Measurements from ENCODE around the gene VAV1. TPM values are rescaled to one million over a fixed set of nuclear protein-coding genes. Genes with fewer than 3 reads are reported as not detected.

VAV1 gene
- total and polyA plus RNA-seq, 7 experiments from 2014 or later, result 26.2 to 132 (median 97.2) TPM

DNA sequence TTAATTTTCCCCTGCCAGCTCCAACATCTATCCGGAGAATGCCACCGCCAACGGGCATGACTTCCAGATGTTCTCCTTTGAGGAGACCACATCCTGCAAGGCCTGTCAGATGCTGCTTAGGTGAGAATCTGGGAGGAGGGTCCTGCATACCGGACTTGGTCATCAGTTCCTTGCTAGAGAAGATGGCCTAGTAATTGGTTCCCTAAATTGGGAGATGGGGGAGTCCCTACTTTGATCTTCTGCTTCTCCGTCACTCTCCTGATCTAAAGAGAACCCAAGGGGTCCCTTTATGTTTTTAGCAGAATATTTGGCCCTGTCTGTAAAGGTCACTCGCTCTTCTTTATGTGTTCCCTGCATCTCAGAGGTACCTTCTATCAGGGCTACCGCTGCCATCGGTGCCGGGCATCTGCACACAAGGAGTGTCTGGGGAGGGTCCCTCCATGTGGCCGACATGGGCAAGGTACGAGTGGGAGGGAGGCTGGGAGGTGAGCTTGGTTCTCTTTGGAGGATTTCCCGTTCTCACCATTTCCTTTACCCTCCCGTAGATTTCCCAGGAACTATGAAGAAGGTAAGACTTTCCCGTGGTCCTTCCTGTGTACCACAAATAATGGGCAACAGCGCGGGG is 60.8 kb downstream of the VAV1 start:
- H3K27ac Mint-ChIP-seq, result peak overlapping the region in 8 of 9 donors; percentile 16 to 82 (median 52)

DNA sequence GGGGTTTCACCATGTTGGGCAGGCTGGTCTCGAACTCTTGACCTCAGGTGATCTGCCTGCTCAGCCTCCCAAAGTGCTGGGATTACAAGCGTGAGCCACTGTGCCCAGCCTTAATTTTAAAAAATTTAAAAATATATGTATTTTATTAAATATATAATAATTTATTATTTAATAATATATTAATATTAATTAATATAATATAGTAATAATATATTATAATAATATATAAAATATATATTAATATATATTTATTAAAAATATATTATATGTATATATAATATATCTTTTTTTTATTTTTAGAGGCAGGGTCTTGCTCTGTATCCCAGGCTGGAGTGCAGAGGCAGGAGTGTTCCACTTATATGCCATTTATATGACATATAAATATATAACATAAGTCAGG is 61.9 kb downstream of the VAV1 start:
- Histone ChIP-seq H3K27me3 (ENCODE audit: control insufficient read depth in 2 of 2, insufficient read depth in 2 of 2, low read length in 2 of 2) (no peaks in the 10 kb centered on the region), H3K27ac (ENCODE audit: low read depth, low read length) (no peak overlapping the region), H3K4me3 (ENCODE audit: low read length) (no peak overlapping the region), H3K36me3 (ENCODE audit: control insufficient read depth in 2 of 3, insufficient read depth in 3 of 3, low read length in 3 of 3) (peaks cover 12 to 81% (median 38%) of the 10 kb centered on the region in 3 experiments), H3K9me3 (ENCODE audit: control insufficient read depth in 2 of 3, low read length in 3 of 3) (no peaks in the 10 kb centered on the region), H3K4me1 (ENCODE audit: control insufficient read depth in 2 of 2, insufficient read depth in 2 of 2, low read length in 2 of 2) (no peaks in the 10 kb centered on the region)
- DNase-seq, result no peak
- Mint-ChIP-seq H3K27me3 (no peaks in the 10 kb centered on the region), H3K9me3 (no peaks in the 10 kb centered on the region), H3K4me1 (peaks cover 16 to 28% (median 25%) of the 10 kb centered on the region in 7 donors), H3K27ac (no peak overlapping the region), H3K36me3 (peaks cover 23 to 59% (median 35%) of the 10 kb centered on the region in 5 donors), H3K4me3 (no peak overlapping the region)
- intact Hi-C loops (cut with micrococcal nuclease), result no loop called here
- CTCF ChIA-PET, result no interaction called here
- ATAC-seq, result no peak
- POLR2A ChIA-PET, result no interaction called here

More for the DNA sequence above, 60.8 kb downstream of the VAV1 start:
- ATAC-seq (no peak), DNase-seq (no peak)
- Mint-ChIP-seq H3K4me3 (no peak overlapping the region), H3K9me3 (peaks cover 0 to 2% (median 0%) of the 10 kb centered on the region in 11 donors), H3K4me1 (peaks cover 23 to 33% (median 27%) of the 10 kb centered on the region in 7 donors), H3K36me3 (peaks cover 21 to 67% (median 38%) of the 10 kb centered on the region in 5 donors), H3K27me3 (no peaks in the 10 kb centered on the region)
- Histone ChIP-seq H3K4me3 (ENCODE audit: low read length) (no peak overlapping the region), H3K9me3 (ENCODE audit: control insufficient read depth in 2 of 3, low read length in 3 of 3) (no peaks in the 10 kb centered on the region), H3K27me3 (ENCODE audit: control insufficient read depth in 2 of 2, insufficient read depth in 2 of 2, low read length in 2 of 2) (no peaks in the 10 kb centered on the region), H3K36me3 (ENCODE audit: control insufficient read depth in 2 of 3, insufficient read depth in 3 of 3, low read length in 3 of 3) (peaks cover 15 to 88% (median 42%) of the 10 kb centered on the region in 3 experiments), H3K4me1 (ENCODE audit: control insufficient read depth in 2 of 2, insufficient read depth in 2 of 2, low read length in 2 of 2) (no peaks in the 10 kb centered on the region), H3K27ac (ENCODE audit: low read depth, low read length) (no peak overlapping the region)
- ChIA-PET CTCF (no interaction called here), POLR2A (interaction anchor here (0.6 to 0.9 kb wide), 2 partner anchors 25 to 69 kb away, joined by 4 to 6 read pairs; no protein-coding TSS in a partner anchor)
- intact Hi-C loops (cut with micrococcal nuclease), result no loop called here

DNA sequence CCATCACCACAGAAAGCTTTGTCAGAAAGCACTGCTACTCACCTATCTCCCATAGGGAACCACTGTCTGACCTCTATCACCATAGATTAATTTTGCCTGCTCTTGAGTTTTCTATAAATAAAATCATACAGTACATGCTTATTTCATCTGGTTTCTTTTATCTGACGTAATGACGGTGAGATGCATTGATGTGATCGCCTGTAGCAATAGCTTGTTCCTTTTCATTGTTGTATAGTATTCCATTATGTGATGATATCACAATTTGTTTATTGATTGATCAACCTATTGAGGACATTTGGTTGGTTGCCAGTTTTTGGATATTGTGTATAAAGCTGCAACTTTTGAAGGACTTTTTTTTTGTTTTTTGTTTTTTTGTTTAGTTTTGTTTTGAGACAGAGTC is 63.0 kb downstream of the VAV1 start:
- peak overlapping the region in 1 of 9 donors; percentile 52 for H3K27ac Mint-ChIP-seq
- ChIA-PET POLR2A (interaction anchor here (0.7 to 1.2 kb wide), 3 partner anchors 15 to 542 kb away, joined by 3 to 4 read pairs (median 4); no protein-coding TSS in a partner anchor), CTCF (no interaction called here)
- Histone ChIP-seq H3K4me1 (ENCODE audit: control insufficient read depth in 2 of 2, insufficient read depth in 2 of 2, low read length in 2 of 2) (no peaks in the 10 kb centered on the region), H3K9me3 (ENCODE audit: control insufficient read depth in 2 of 3, low read length in 3 of 3) (no peaks in the 10 kb centered on the region), H3K4me3 (ENCODE audit: low read length) (no peak overlapping the region), H3K27ac (ENCODE audit: low read depth, low read length) (no peak overlapping the region), H3K27me3 (ENCODE audit: control insufficient read depth in 2 of 2, insufficient read depth in 2 of 2, low read length in 2 of 2) (no peaks in the 10 kb centered on the region), H3K36me3 (ENCODE audit: control insufficient read depth in 2 of 3, insufficient read depth in 3 of 3, low read length in 3 of 3) (peaks cover 6 to 76% (median 33%) of the 10 kb centered on the region in 3 experiments)
- ATAC-seq (no peak), DNase-seq (no peak)
- no peaks in the 10 kb centered on the region for H3K9me3 Mint-ChIP-seq
- H3K36me3 Mint-ChIP-seq, result peaks cover 23 to 54% (median 33%) of the 10 kb centered on the region in 5 donors
- H3K27me3 Mint-ChIP-seq, result no peaks in the 10 kb centered on the region
- intact Hi-C loops (cut with micrococcal nuclease), result loop anchor here in 1 of 2 donors (5.0 kb wide), 1 partner anchor 33 kb away; no protein-coding TSS in a partner anchor
- no peak overlapping the region for H3K4me3 Mint-ChIP-seq
- peaks cover 18 to 26% (median 24%) of the 10 kb centered on the region in 7 donors for H3K4me1 Mint-ChIP-seq

DNA sequence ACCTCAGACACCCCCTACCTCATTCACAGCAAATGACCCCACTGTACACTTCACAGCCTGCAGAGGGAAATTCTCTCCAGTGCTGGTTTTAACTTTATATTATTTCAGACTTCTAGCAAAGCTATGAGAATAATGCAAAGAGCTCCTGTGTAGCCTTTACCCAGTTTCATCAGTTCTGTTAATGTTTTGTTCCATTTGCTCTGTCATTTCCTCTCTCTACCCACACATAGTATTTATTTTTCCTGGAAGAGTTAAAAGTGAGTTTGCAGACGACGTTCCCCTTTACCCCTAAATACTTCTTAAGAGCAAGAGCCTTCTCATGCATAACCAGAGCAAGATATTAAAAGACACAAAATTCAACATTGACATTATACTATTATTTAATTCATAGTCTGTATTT is 65.0 kb downstream of the VAV1 start:
- no peaks in the 10 kb centered on the region for H3K9me3 ChIP-seq (ENCODE audit: control insufficient read depth in 2 of 3, low read length in 3 of 3)
- POLR2A ChIA-PET, result interaction anchor here (0.7 kb wide), 1 partner anchor 615 kb away, joined by 3 read pairs; no protein-coding TSS in a partner anchor
- CTCF ChIA-PET, result no interaction called here
- H3K36me3 ChIP-seq (ENCODE audit: control insufficient read depth in 2 of 3, insufficient read depth in 3 of 3, low read length in 3 of 3), result peaks cover 6 to 73% (median 22%) of the 10 kb centered on the region in 3 experiments
- intact Hi-C loops (cut with micrococcal nuclease), result loop anchor here in 1 of 2 donors (5.0 kb wide), 1 partner anchor 35 kb away; no protein-coding TSS in a partner anchor
- no peaks in the 10 kb centered on the region for H3K27me3 ChIP-seq (ENCODE audit: control insufficient read depth in 2 of 2, insufficient read depth in 2 of 2, low read length in 2 of 2)
- no peaks in the 10 kb centered on the region for H3K4me1 ChIP-seq (ENCODE audit: control insufficient read depth in 2 of 2, insufficient read depth in 2 of 2, low read length in 2 of 2)
- peak overlapping the region; percentile 37 for H3K27ac ChIP-seq (ENCODE audit: low read depth, low read length)
- Mint-ChIP-seq H3K4me3 (peak overlapping the region in 1 of 10 donors; percentile 19), H3K9me3 (no peaks in the 10 kb centered on the region), H3K27me3 (no peaks in the 10 kb centered on the region), H3K4me1 (peaks cover 12 to 26% (median 24%) of the 10 kb centered on the region in 7 donors), H3K36me3 (peaks cover 22 to 47% (median 32%) of the 10 kb centered on the region in 5 donors), H3K27ac (peak overlapping the region; percentile 6 to 79 (median 43))
- no peak overlapping the region for H3K4me3 ChIP-seq (ENCODE audit: low read length)
- DNase-seq (no peak), ATAC-seq (no peak)

DNA sequence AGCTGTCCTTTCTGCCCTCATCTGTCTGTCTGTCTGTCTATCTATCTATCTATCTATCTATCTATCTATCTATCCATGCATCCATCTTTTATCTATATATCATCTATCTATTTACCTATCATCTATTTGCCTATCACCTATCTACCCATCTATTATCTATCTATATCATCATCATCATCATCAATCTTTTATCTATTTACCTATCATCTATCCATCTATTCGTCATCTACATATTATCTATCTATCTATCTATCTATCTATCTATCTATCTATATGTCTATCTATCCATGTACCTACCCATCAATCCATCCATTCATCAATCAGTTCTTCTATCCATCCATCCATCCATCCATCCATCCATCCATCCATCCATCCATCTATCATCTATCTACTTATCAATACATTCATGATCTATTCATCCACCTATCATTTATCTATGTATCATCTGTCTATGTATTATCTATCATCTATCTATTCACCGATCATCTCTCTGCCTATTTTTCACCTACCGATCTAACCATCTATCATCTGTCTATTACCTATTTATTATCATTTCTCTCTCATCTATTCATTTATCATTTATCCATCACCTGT is 65.7 kb downstream of the VAV1 start:
- no peaks in the 10 kb centered on the region for H3K27me3 ChIP-seq (ENCODE audit: control insufficient read depth in 2 of 2, insufficient read depth in 2 of 2, low read length in 2 of 2)
- H3K4me1 ChIP-seq (ENCODE audit: control insufficient read depth in 2 of 2, insufficient read depth in 2 of 2, low read length in 2 of 2), result no peaks in the 10 kb centered on the region
- intact Hi-C loops (cut with micrococcal nuclease), result loop anchor here in 1 of 2 donors (5.0 kb wide), 1 partner anchor 36 kb away; no protein-coding TSS in a partner anchor
- H3K9me3 ChIP-seq (ENCODE audit: control insufficient read depth in 2 of 3, low read length in 3 of 3), result no peaks in the 10 kb centered on the region
- peaks cover 6 to 71% (median 18%) of the 10 kb centered on the region in 3 experiments for H3K36me3 ChIP-seq (ENCODE audit: control insufficient read depth in 2 of 3, insufficient read depth in 3 of 3, low read length in 3 of 3)
- no peaks in the 10 kb centered on the region for H3K27me3 Mint-ChIP-seq
- DNase-seq (no peak), ATAC-seq (no peak)
- H3K4me1 Mint-ChIP-seq, result peaks cover 10 to 26% (median 21%) of the 10 kb centered on the region in 7 donors
- no peak overlapping the region for H3K4me3 ChIP-seq (ENCODE audit: low read length)
- peak overlapping the region in 8 of 9 donors; percentile 6 to 87 (median 44) for H3K27ac Mint-ChIP-seq
- H3K27ac ChIP-seq (ENCODE audit: low read depth, low read length), result no peak overlapping the region
- H3K4me3 Mint-ChIP-seq, result no peak overlapping the region
- peaks cover 17 to 44% (median 30%) of the 10 kb centered on the region in 5 donors for H3K36me3 Mint-ChIP-seq
- ChIA-PET POLR2A (no interaction called here), CTCF (interaction anchor here (0.8 kb wide), 1 partner anchor 22 kb away, joined by 3 read pairs; no protein-coding TSS in a partner anchor)
- H3K9me3 Mint-ChIP-seq, result no peaks in the 10 kb centered on the region

DNA sequence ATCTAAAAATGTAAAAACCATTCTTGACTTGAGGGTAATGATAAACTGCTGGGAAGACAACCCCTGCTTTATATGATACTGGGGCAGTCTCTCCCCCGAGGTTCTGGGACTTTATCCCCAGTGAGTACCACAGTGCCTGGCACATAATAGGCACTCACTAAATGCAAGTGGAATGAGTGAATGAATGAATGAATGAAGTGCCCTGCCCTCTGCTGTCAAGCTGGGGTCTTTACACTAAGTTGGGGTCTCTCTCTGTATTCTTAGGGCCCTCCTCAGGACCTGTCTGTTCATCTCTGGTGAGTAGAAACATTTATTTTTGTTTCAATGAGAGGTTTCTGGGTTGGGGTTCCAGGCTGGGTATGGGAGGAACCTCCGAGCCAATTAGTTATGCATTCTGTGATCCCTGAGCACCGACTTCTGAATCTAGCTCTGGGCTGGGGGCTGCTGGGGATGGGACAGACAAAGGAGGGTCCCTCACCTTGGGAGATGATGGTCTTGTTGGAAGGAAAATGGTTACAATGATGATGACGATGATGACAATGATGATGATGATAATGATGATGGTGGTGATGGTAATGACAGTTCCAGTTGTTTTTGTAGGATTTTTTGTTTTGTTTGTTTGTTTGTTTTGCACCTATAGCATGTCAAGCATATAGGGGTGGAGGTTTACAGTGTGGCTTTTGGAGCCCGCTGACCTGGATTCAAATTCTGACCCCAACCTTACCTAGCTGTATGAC is 70.5 kb downstream of the VAV1 start:
- no peaks in the 10 kb centered on the region for H3K4me1 ChIP-seq (ENCODE audit: control insufficient read depth in 2 of 2, insufficient read depth in 2 of 2, low read length in 2 of 2)

More for the DNA sequence above, 70.5 kb downstream of the VAV1 start:
- Mint-ChIP-seq H3K36me3 (peaks cover 8 to 26% (median 19%) of the 10 kb centered on the region in 5 donors), H3K4me1 (peaks cover 2 to 9% (median 5%) of the 10 kb centered on the region in 7 donors), H3K27me3 (no peaks in the 10 kb centered on the region), H3K4me3 (no peak overlapping the region), H3K9me3 (no peaks in the 10 kb centered on the region), H3K27ac (peak overlapping the region in 8 of 9 donors; percentile 52 to 81 (median 70))
- CTCF ChIA-PET, result no interaction called here
- Histone ChIP-seq H3K27me3 (ENCODE audit: control insufficient read depth in 2 of 2, insufficient read depth in 2 of 2, low read length in 2 of 2) (no peaks in the 10 kb centered on the region), H3K9me3 (ENCODE audit: control insufficient read depth in 2 of 3, low read length in 3 of 3) (no peaks in the 10 kb centered on the region), H3K4me3 (ENCODE audit: low read length) (no peak overlapping the region), H3K27ac (ENCODE audit: low read depth, low read length) (no peak overlapping the region), H3K36me3 (ENCODE audit: control insufficient read depth in 2 of 3, insufficient read depth in 3 of 3, low read length in 3 of 3) (peaks cover 0 to 60% (median 0%) of the 10 kb centered on the region in 3 experiments)
- intact Hi-C loops (cut with micrococcal nuclease), result no loop called here
- POLR2A ChIA-PET, result interaction anchor here (0.6 kb wide), 1 partner anchor 22 kb away, joined by 3 read pairs; no protein-coding TSS in a partner anchor
- ATAC-seq, result no peak
- no peak for DNase-seq
